ENCODE results near the gene RAVER2. TPM values are rescaled to one million over a fixed set of nuclear protein-coding genes. Genes with fewer than 3 reads are reported as not detected.

Gene RAVER2
- total and polyA plus RNA-seq, 10 of the 15 experiments (the other 5 are each of a cell fraction or from before 2014, with no cell fraction given): 0.09 to 0.59 (median 0.41) TPM; not detected in 2

GRCh38 chr1:64798872-64799271 lies 54.0 kb downstream of the RAVER2 start:
- FAIRE-seq (no peak), ATAC-seq (no peak), DNase-seq (ENCODE audit: low read depth, low spot score) (no peak)
- no peak overlapping the region for H3K4me2 ChIP-seq (ENCODE audit: control insufficient read depth, insufficient read depth)
- ChIA-PET POLR2A (no interaction called here), CTCF (interaction anchor here (0.9 kb wide), 1 partner anchor 24 kb away, joined by 3 read pairs; no protein-coding TSS in a partner anchor), SMC1A (ENCODE audit: uncharacterized antibody, unreplicated experiment) (no interaction called here), RAD21 (ENCODE audit: unreplicated experiment) (no interaction called here)
- TF ChIP-seq ZNF274 (IDR thresholded peaks at IDR 0.05; ENCODE audit: insufficient read depth, insufficient read length) (no peak), CHD1 (IDR thresholded peaks at IDR 0.05; ENCODE audit: low read depth, low read length) (no peak), POLR2AphosphoS5 (IDR thresholded peaks at IDR 0.05; ENCODE audit: low read length) (no peak), MYC (IDR thresholded peaks at IDR 0.05; ENCODE audit: insufficient read depth, insufficient read length, insufficient replicate concordance, low read length, severe bottlenecking) (no peak), NFYB (IDR thresholded peaks at IDR 0.05; ENCODE audit: insufficient read depth, low read depth, low read length) (no peak), MEF2B (IDR thresholded peaks at IDR 0.05; ENCODE audit: partially characterized antibody, poor library complexity, severe bottlenecking) (no peak), LARP7 (IDR thresholded peaks at IDR 0.05) (no peak), EP300 (IDR thresholded peaks at IDR 0.05; ENCODE audit: borderline replicate concordance in 1 of 2, control insufficient read depth in 1 of 2, low read depth in 2 of 2, low read length in 2 of 2) (no peak), RCOR1 (conservative IDR thresholded peaks at IDR 0.05; ENCODE audit: low read depth, low read length) (no peak), ZNF622 (IDR thresholded peaks at IDR 0.05) (no peak), YBX1 (IDR thresholded peaks at IDR 0.05) (no peak), MTA3 (IDR thresholded peaks at IDR 0.05; ENCODE audit: borderline replicate concordance, low read length) (no peak), KDM1A (IDR thresholded peaks at IDR 0.05; ENCODE audit: borderline replicate concordance) (no peak), RUNX3 (IDR thresholded peaks at IDR 0.05; ENCODE audit: low read length) (no peak), HDAC2 (IDR thresholded peaks at IDR 0.05) (no peak), NKRF (conservative IDR thresholded peaks at IDR 0.05) (no peak)
- TF ChIP-seq, protein P1, sequence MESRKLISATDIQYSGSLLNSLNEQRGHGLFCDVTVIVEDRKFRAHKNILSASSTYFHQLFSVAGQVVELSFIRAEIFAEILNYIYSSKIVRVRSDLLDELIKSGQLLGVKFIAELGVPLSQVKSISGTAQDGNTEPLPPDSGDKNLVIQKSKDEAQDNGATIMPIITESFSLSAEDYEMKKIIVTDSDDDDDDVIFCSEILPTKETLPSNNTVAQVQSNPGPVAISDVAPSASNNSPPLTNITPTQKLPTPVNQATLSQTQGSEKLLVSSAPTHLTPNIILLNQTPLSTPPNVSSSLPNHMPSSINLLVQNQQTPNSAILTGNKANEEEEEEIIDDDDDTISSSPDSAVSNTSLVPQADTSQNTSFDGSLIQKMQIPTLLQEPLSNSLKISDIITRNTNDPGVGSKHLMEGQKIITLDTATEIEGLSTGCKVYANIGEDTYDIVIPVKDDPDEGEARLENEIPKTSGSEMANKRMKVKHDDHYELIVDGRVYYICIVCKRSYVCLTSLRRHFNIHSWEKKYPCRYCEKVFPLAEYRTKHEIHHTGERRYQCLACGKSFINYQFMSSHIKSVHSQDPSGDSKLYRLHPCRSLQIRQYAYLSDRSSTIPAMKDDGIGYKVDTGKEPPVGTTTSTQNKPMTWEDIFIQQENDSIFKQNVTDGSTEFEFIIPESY (IDR thresholded peaks at IDR 0.05): no peak
- TF ChIP-seq, protein P2, sequence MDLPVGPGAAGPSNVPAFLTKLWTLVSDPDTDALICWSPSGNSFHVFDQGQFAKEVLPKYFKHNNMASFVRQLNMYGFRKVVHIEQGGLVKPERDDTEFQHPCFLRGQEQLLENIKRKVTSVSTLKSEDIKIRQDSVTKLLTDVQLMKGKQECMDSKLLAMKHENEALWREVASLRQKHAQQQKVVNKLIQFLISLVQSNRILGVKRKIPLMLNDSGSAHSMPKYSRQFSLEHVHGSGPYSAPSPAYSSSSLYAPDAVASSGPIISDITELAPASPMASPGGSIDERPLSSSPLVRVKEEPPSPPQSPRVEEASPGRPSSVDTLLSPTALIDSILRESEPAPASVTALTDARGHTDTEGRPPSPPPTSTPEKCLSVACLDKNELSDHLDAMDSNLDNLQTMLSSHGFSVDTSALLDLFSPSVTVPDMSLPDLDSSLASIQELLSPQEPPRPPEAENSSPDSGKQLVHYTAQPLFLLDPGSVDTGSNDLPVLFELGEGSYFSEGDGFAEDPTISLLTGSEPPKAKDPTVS (IDR thresholded peaks at IDR 0.05; ENCODE audit: low read depth, low read length): no peak
- no TSS peak for BruUV-seq (replicated peaks)
- H3K9me3 ChIP-seq (replicated peaks; ENCODE audit: control insufficient read depth, insufficient read depth, low read length): no peaks in the 10 kb centered on the region
- H3K27ac ChIP-seq (ENCODE audit: control insufficient read depth, insufficient read depth): no peak overlapping the region
- in situ Hi-C loops (cut with MboI) (no loop called here), intact Hi-C loops (cut with micrococcal nuclease; ENCODE audit: unreplicated experiment) (no loop called here)
- H4K20me1 ChIP-seq (ENCODE audit: control insufficient read depth, insufficient read depth): no peaks in the 10 kb centered on the region
- no peaks in the 10 kb centered on the region for H3K4me1 ChIP-seq (ENCODE audit: control insufficient read depth, insufficient read depth, low read length)
- no peaks in the 10 kb centered on the region for H3K79me2 ChIP-seq (ENCODE audit: control insufficient read depth, insufficient read depth, low read length)
- no peak overlapping the region for H3K4me3 ChIP-seq
- no peak overlapping the region for H3K9ac ChIP-seq (ENCODE audit: control insufficient read depth, insufficient read depth, low read length)
- no peaks in the 10 kb centered on the region for H3K27me3 ChIP-seq (replicated peaks in 1 of 2; ENCODE audit: control insufficient read depth in 2 of 2, insufficient read depth in 2 of 2, low read length in 1 of 2)
- H2AFZ ChIP-seq (ENCODE audit: control insufficient read depth, low read depth, low read length): no peak overlapping the region
- H3K36me3 ChIP-seq (ENCODE audit: control insufficient read depth in 2 of 2, insufficient read depth in 2 of 2, low read length in 1 of 2): no peaks in the 10 kb centered on the region

Data from GM12878 (cell line).